Stromal cell of bone marrow (primary cell): ENCODE data around the gene WNT3.
A peak's percentile ranks its signal among the peaks of the same experiment; 100 is the strongest.

Experiments used
- DNase-seq: peaks from one replicate; pipeline ENCODE4 v3.0.0-alpha.2; 2012; ENCODE audit warnings: low read depth

WNT3 gene

GRCh38 chr17:46836500-46836899 lies 18.0 kb upstream of the WNT3 start:
- no peak for DNase-seq

GRCh38 chr17:46834846-46835245 lies 16.4 kb upstream of the WNT3 start:
- DNase-seq, result no peak

GRCh38 chr17:46833840-46834208 lies 15.3 kb upstream of the WNT3 start:
- DNase-seq, result no peak

GRCh38 chr17:46832945-46833839 lies 14.7 kb upstream of the WNT3 start:
- peak; percentile 87 for DNase-seq

- no peak for DNase-seq
Measured at GRCh38 chr17:46832331-46832821, 13.9 kb upstream of the WNT3 start.

- DNase-seq, result no peak
Measured at GRCh38 chr17:46831573-46832330, 13.3 kb upstream of the WNT3 start.

- DNase-seq, result no peak
Measured at GRCh38 chr17:46827274-46827673, 8.8 kb upstream of the WNT3 start.

GRCh38 chr17:46826116-46826515 lies 7.6 kb upstream of the WNT3 start:
- DNase-seq, result no peak

GRCh38 chr17:46823657-46824056 lies 5.2 kb upstream of the WNT3 start:
- no peak for DNase-seq

GRCh38 chr17:46822388-46822921 lies 4.0 kb upstream of the WNT3 start:
- DNase-seq, result no peak

- no peak for DNase-seq
Measured at GRCh38 chr17:46821482-46822387, 3.2 kb upstream of the WNT3 start.

GRCh38 chr17:46820592-46821450 lies 2.3 kb upstream of the WNT3 start:
- DNase-seq, result no peak

GRCh38 chr17:46819906-46820351 lies 1.4 kb upstream of the WNT3 start:
- no peak for DNase-seq

GRCh38 chr17:46818929-46819859 lies 702 bp upstream of the WNT3 start:
- DNase-seq, result no peak

GRCh38 chr17:46817901-46818209 lies 637 bp downstream of the WNT3 start:
- DNase-seq, result no peak

- no peak for DNase-seq
Measured at GRCh38 chr17:46817151-46817900, 1.2 kb downstream of the WNT3 start.

- no peak for DNase-seq
Measured at GRCh38 chr17:46815474-46816353, 2.8 kb downstream of the WNT3 start.

GRCh38 chr17:46814446-46814845 lies 4.0 kb downstream of the WNT3 start:
- no peak for DNase-seq
